Medulla oblongata (tissue), 1 donor: ENCODE results near the gene ATP4B.
"Not testable (repeated sequence)": the region's sequence is repeated elsewhere in the genome, so short reads cannot be mapped to it uniquely, and the experiment has no call there.

Source experiments
- DNase-seq: peaks from one replicate; pipeline ENCODE4 v3.0.0-alpha.2; 2015; ENCODE audit errors: extremely low spot score

The ATP4B gene

GRCh38 chr13:113625965-113626721, 31.9 kb downstream of the ATP4B start:
- DNase-seq = no peak

GRCh38 chr13:113624640-113625304, 33.2 kb downstream of the ATP4B start:
- DNase-seq = not testable (repeated sequence)

- no peak for DNase-seq
Measured at GRCh38 chr13:113624235-113624587, 33.8 kb downstream of the ATP4B start.

GRCh38 chr13:113623491-113624234, 34.3 kb downstream of the ATP4B start:
- no peak for DNase-seq

- DNase-seq = no peak
Measured at GRCh38 chr13:113622791-113623490, 35.1 kb downstream of the ATP4B start.

- not testable (repeated sequence) for DNase-seq
Measured at GRCh38 chr13:113621986-113622550, 35.9 kb downstream of the ATP4B start.

GRCh38 chr13:113621498-113621897, 36.5 kb downstream of the ATP4B start:
- peak; percentile 9 for DNase-seq

GRCh38 chr13:113621046-113621445, 37.0 kb downstream of the ATP4B start:
- DNase-seq = no peak

GRCh38 chr13:113620036-113620796, 37.8 kb downstream of the ATP4B start:
- DNase-seq = no peak

- DNase-seq = no peak
Measured at GRCh38 chr13:113618455-113618854, 39.5 kb downstream of the ATP4B start.

- DNase-seq = no peak
Measured at GRCh38 chr13:113617961-113618360, 40.0 kb downstream of the ATP4B start.

- DNase-seq = no peak
Measured at GRCh38 chr13:113616991-113617749, 40.8 kb downstream of the ATP4B start.

- peak; percentile 16 for DNase-seq
Measured at GRCh38 chr13:113616281-113616906, 41.6 kb downstream of the ATP4B start.

GRCh38 chr13:113613789-113614379, 44.1 kb downstream of the ATP4B start:
- no peak for DNase-seq

GRCh38 chr13:113612607-113613006, 45.4 kb downstream of the ATP4B start:
- no peak for DNase-seq

GRCh38 chr13:113611996-113612395, 46.0 kb downstream of the ATP4B start:
- no peak for DNase-seq

GRCh38 chr13:113610266-113610665, 47.7 kb downstream of the ATP4B start:
- no peak for DNase-seq

GRCh38 chr13:113609616-113610015, 48.4 kb downstream of the ATP4B start:
- no peak for DNase-seq

GRCh38 chr13:113608967-113609533, 48.9 kb downstream of the ATP4B start:
- DNase-seq = no peak
